ENCODE data around the gene OR52M1. TPM values are rescaled to one million over a fixed set of nuclear protein-coding genes. Genes with fewer than 3 reads are reported as not detected.

OR52M1 gene
- total RNA-seq, 1 donor from 2014 or later: not detected

- peaks cover 6% of the 10 kb centered on the region for H3K27me3 Mint-ChIP-seq (ENCODE audit: low read depth)
- H3K9me3 Mint-ChIP-seq (ENCODE audit: low read depth): peaks cover 8% of the 10 kb centered on the region
- H3K4me3 Mint-ChIP-seq (ENCODE audit: unreplicated experiment): no peak overlapping the region
- no peak for DNase-seq (ENCODE audit: low spot score)
- no peaks in the 10 kb centered on the region for H3K4me1 Mint-ChIP-seq (ENCODE audit: low read depth)
- no peak for TF ChIP-seq CTCF (IDR thresholded peaks at IDR 0.05)
- no peaks in the 10 kb centered on the region for H3K36me3 Mint-ChIP-seq (ENCODE audit: low read depth)
- H3K27ac Mint-ChIP-seq (ENCODE audit: unreplicated experiment): no peak overlapping the region
Measured at GRCh38 chr11:4547416-4547815, 2.4 kb downstream of the OR52M1 start.

- H3K36me3 Mint-ChIP-seq (ENCODE audit: low read depth): no peaks in the 10 kb centered on the region
- H3K4me1 Mint-ChIP-seq (ENCODE audit: low read depth): no peaks in the 10 kb centered on the region
- H3K9me3 Mint-ChIP-seq (ENCODE audit: low read depth): peaks cover 8% of the 10 kb centered on the region
- peaks cover 6% of the 10 kb centered on the region for H3K27me3 Mint-ChIP-seq (ENCODE audit: low read depth)
- no peak for DNase-seq (ENCODE audit: low spot score)
- no peak overlapping the region for H3K4me3 Mint-ChIP-seq (ENCODE audit: unreplicated experiment)
- TF ChIP-seq CTCF (IDR thresholded peaks at IDR 0.05): peak; percentile 33
- H3K27ac Mint-ChIP-seq (ENCODE audit: unreplicated experiment): no peak overlapping the region
Measured at GRCh38 chr11:4551346-4551979, 6.5 kb downstream of the OR52M1 start.

- Mint-ChIP-seq H3K36me3 (ENCODE audit: low read depth) (no peaks in the 10 kb centered on the region), H3K27me3 (ENCODE audit: low read depth) (peaks cover 6% of the 10 kb centered on the region), H3K9me3 (ENCODE audit: low read depth) (peaks cover 15% of the 10 kb centered on the region), H3K27ac (ENCODE audit: unreplicated experiment) (no peak overlapping the region), H3K4me1 (ENCODE audit: low read depth) (no peaks in the 10 kb centered on the region), H3K4me3 (ENCODE audit: unreplicated experiment) (no peak overlapping the region)
- no peak for TF ChIP-seq CTCF (IDR thresholded peaks at IDR 0.05)
- no peak for DNase-seq (ENCODE audit: low spot score)
Measured at GRCh38 chr11:4559527-4560440, 14.8 kb downstream of the OR52M1 start.

GRCh38 chr11:4560467-4560866 lies 15.5 kb downstream of the OR52M1 start:
- peaks cover 6% of the 10 kb centered on the region for H3K27me3 Mint-ChIP-seq (ENCODE audit: low read depth)
- no peak for DNase-seq (ENCODE audit: low spot score)
- peaks cover 15% of the 10 kb centered on the region for H3K9me3 Mint-ChIP-seq (ENCODE audit: low read depth)
- H3K36me3 Mint-ChIP-seq (ENCODE audit: low read depth): no peaks in the 10 kb centered on the region
- no peak overlapping the region for H3K27ac Mint-ChIP-seq (ENCODE audit: unreplicated experiment)
- H3K4me3 Mint-ChIP-seq (ENCODE audit: unreplicated experiment): no peak overlapping the region
- H3K4me1 Mint-ChIP-seq (ENCODE audit: low read depth): no peaks in the 10 kb centered on the region
- TF ChIP-seq CTCF (IDR thresholded peaks at IDR 0.05): no peak

GRCh38 chr11:4565371-4565770 lies 20.4 kb downstream of the OR52M1 start:
- no peak for TF ChIP-seq CTCF (IDR thresholded peaks at IDR 0.05)
- Mint-ChIP-seq H3K36me3 (ENCODE audit: low read depth) (no peaks in the 10 kb centered on the region), H3K27me3 (ENCODE audit: low read depth) (peaks cover 6% of the 10 kb centered on the region), H3K4me1 (ENCODE audit: low read depth) (no peaks in the 10 kb centered on the region), H3K27ac (ENCODE audit: unreplicated experiment) (no peak overlapping the region), H3K9me3 (ENCODE audit: low read depth) (peaks cover 15% of the 10 kb centered on the region), H3K4me3 (ENCODE audit: unreplicated experiment) (no peak overlapping the region)
- no peak for DNase-seq (ENCODE audit: low spot score)
